NCI-H2227 (cell line): ENCODE measurements around the gene MCM7.

Source experiments
- DNase-seq: peaks from one replicate; lab custom pipeline; 2025; ENCODE audit not compliant: unreplicated experiment; lab: John Stamatoyannopoulos, UW

MCM7 gene

GRCh38 chr7:100124301-100125230 is 23.4 kb upstream of the MCM7 start:
- DNase-seq = no peak

GRCh38 chr7:100122568-100122967 is 21.4 kb upstream of the MCM7 start:
- DNase-seq = no peak

- no peak for DNase-seq
Observed at GRCh38 chr7:100122067-100122466, 20.9 kb upstream of the MCM7 start.

GRCh38 chr7:100120733-100121036 is 19.5 kb upstream of the MCM7 start:
- no peak for DNase-seq

- peak; percentile 72 for DNase-seq
Observed at GRCh38 chr7:100119970-100120732, 19.0 kb upstream of the MCM7 start.

- DNase-seq = peak; percentile 98
Observed at GRCh38 chr7:100119072-100119969, 18.1 kb upstream of the MCM7 start, which contains the start of the genes CNPY4 and TAF6. TSS of gene CNPY4 (plus strand) at chr7:100119634. CDS start at chr7:100119745, 111 bp downstream. TSS of gene TAF6 (minus strand) at chr7:100119358. CDS start at chr7:100114209, 5,149 bp downstream.

- DNase-seq = no peak
Observed at GRCh38 chr7:100118388-100119071, 17.3 kb upstream of the MCM7 start.

GRCh38 chr7:100115026-100115425 is 13.8 kb upstream of the MCM7 start:
- no peak for DNase-seq

- DNase-seq = no peak
Observed at GRCh38 chr7:100111914-100112313, 10.7 kb upstream of the MCM7 start.

GRCh38 chr7:100111156-100111555 is 10.0 kb upstream of the MCM7 start:
- DNase-seq = no peak

- DNase-seq = no peak
Observed at GRCh38 chr7:100109521-100110163, 8.4 kb upstream of the MCM7 start.

- DNase-seq = no peak
Observed at GRCh38 chr7:100107890-100108289, 6.7 kb upstream of the MCM7 start.

GRCh38 chr7:100107125-100107737 is 6.0 kb upstream of the MCM7 start:
- DNase-seq = no peak

GRCh38 chr7:100106633-100107032 is 5.4 kb upstream of the MCM7 start:
- no peak for DNase-seq

GRCh38 chr7:100105534-100105933 is 4.3 kb upstream of the MCM7 start:
- no peak for DNase-seq

- no peak for DNase-seq
Observed at GRCh38 chr7:100102950-100103840, 2.0 kb upstream of the MCM7 start.

- peak; percentile 99 for DNase-seq
Observed at GRCh38 chr7:100100420-100101015, 679 bp downstream of the MCM7 start.

GRCh38 chr7:100099452-100099851 is 1.7 kb downstream of the MCM7 start:
- DNase-seq = no peak
